SHP77 (cell line): Measurements from ENCODE around the gene COG1.

Experiments
- DNase-seq, 2 experiments: peaks; one replicate each; lab custom pipeline; 2025; lab: John Stamatoyannopoulos, UW

The COG1 gene

GRCh38 chr17:73227379-73227778, 34.5 kb downstream of the COG1 start:
- DNase-seq: no peak

- DNase-seq: no peak
Observed at GRCh38 chr17:73227944-73228343, 35.1 kb downstream of the COG1 start.

DNA sequence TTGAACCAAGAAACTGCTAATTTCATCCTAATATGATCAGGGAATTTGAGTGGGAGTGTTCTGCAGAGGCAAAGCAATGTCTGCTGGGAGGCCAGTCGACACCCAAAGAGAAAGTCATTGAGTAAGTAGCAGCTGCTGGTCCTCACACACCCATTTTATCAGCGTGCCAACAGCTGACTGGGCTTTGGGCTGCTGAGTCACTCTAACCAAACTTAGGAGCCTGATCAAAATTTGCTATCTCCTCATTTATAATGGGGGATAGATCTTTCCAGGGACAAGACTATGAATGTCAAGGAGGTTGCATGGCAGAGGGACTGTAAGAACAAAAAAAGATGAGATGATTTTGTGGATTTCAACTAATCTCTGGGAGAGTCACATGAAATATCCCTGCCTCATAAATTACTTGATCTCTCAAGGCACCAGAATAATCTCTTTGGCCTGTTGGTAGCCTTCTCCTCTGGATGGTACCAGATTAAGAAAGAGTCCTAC, 35.9 kb downstream of the COG1 start:
- DNase-seq: peak; percentile 82 to 88

GRCh38 chr17:73230088-73230487, 37.2 kb downstream of the COG1 start:
- no peak for DNase-seq

DNA sequence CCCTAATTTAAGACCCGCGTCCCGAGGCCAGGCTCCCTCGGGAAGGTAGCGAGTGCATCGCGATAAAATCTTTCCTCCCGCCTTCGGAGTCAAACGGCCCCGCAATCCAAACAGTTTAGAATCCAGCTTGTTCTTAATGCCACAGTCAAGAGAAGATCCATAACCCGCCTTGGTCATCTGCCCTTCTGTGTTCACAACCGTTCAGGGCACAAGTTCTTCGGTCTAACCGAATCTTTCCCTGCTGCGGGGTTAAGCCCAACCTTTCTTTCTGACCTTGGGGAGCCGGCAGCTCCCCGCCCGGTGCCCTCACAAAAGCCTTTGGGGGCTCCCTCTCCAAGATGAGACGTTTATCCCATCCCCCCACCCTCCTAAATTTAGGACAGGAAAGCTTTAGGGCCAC, 38.5 kb downstream of the COG1 start:
- peak; percentile 18 to 34 for DNase-seq

DNA sequence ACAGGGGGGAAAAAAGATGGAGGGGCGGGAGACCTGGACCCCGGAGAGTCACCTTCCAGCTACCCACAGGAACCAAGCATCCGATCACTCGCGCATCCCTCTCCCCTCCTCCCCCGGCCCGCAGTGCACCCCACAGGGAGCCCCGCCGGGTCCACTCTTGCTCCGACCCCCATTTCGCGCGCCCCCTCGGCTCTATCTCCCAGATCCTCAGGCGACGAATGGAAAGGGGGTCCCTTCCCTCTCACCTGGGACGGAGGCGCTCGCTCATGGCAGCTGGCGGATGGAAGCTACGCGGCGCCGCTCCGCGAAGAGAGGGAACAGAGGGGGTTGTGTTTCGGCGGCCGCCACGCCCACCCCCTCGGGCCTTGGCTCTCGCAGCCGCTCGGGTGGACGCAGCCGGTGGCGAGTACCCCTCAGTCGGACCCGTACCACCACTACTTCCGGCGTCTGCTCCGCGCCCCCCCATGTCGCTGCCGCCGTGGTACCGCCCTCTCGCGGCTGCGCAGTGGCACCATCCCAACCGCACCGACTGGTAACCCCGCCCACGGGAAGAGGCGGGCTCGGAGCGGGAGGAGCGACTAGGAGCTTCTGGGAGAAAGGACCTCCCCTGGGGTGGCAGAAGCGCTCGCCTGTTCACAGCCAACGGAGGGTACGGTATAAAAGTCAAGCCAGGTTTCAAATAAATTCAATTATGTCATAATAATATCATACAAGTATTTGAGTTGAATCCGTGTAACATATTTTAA, 39.2 kb downstream of the COG1 start:
- peak; percentile 96 for DNase-seq

DNA sequence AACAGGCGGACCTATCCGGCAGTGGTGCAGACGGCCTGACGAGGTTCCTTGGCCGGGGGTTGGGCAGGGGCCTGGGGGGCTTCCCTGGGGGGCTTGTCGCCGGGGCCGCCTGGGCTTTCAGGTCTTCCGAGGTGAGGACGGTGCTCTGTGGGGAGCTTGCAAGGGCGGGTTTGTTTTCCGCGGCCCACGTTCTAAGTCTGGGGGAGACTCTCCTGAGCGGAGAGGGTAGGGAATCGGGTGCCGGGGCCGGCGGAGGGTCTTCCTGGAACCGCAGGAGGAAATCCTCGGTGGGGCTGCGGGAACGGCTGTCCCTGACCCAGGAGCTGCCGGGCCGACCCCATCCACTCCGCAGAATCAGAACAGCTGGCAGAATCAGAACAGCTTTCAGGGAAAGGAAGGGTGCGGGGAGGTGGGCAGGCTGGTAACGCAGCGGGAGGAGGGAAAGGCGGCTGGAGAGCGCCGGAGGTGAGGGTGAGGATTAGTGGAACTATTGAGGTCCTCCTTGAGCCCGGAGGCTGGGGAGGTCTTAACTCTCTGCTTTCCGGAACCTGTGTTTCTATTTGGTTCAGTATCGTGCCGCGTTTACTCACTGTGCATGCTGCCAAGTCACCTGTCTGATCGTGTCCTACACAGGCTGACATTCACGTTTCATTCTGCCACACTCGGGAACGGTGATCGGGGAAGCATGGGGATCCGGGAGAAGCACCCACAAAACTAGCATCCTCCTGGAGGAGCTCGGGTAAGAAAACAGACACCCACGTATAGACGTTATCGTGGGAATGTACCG, 39.9 kb downstream of the COG1 start:
- no peak for DNase-seq

- no peak for DNase-seq
Observed at GRCh38 chr17:73234736-73235135, 41.9 kb downstream of the COG1 start.

DNA sequence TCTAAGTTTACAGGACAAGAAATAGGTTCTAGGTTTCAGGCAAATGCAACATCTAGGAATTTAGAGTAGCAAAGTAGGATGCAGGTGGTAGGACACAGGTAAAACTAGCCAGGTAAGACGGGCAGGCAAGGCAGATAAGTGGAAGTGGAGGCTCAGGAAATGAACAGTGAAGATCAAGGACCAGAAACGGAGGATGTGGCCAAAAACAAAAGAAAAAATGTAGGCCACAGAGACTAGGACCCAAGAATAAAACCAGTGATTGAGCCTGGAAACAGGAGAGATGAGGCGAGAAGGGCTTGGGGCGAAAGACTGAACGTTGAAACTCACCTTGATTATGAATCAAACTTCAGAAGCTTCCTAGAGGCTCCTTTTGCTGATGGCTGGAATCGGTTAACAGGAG, 44.9 kb downstream of the COG1 start:
- DNase-seq: no peak

GRCh38 chr17:73240561-73240960, 47.7 kb downstream of the COG1 start:
- DNase-seq: no peak

DNA sequence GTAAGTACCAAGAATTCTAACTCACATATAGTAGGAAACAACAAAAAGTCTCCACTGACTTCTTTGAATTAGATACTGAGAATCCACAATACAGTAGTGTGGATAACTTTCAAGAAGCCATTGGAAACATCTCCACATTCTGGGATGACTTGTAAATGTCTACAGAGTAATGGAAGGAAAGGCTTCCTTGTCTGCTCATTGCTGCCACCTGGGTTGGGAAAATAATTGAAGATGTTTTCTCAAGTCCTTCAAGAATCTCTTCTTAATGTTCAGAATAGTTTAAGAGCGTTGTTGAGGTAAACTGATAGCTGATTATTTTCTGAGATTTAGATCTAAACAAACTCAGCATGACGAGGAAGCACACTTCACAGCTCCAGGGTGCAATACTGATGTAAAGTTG, 54.9 kb downstream of the COG1 start:
- DNase-seq: no peak

DNA sequence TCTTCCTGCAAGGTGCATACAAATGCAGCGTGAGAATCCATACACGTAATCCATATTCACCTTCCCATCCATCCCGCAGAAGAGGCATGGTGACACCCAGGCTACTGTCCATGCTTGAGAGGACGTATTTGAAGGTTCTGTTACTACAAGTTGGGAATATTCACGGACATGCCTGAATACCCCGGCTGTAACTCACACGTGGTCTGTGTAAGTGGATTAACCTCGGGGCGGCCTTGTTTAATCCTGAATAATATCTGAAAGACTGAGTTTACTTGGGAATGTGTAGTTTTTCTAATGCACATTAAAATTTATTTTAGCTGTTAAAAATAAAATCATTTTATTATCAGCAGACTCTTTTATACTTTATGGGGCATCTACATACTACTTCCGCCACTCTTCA, 55.7 kb downstream of the COG1 start:
- no peak for DNase-seq

GRCh38 chr17:73249700-73250099, 56.8 kb downstream of the COG1 start:
- DNase-seq: no peak

DNA sequence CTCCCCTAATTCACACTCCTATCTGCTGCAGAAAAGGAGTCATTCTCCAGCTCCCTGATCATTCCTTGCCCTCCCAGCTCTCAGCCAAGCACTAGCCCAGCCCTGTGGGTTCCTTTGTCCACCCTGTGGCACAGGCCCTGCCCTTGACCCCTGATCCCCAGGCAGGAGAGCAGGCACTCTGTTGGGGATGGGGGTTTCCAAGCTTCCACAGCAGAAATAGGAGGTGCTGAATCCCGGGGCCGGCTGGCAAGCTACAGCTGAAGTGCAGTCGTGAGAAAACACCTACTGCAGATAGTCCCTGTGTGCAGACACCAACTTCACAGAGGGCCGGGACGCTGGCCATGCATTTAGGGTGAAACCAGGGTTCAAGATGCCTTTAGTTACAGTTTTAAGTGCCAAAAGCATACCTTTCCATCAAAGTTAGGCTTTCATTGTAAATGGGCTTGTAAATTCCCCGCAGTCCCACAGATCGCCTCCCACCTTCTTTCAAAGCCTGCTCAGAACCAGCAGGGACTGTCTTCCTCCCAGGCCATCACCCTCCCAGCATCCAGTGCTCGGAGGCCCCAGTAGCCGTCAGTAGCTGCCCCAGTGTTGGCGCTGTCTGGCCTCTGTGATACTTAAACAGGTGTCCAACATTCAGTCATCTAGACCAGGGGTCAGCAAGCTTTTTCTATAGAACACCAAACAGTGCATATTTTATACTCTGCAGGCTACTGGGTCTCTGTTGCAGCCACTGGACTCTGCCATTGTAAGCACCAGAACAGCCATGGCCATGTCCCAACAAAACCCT, 58.2 kb downstream of the COG1 start:
- DNase-seq: no peak

DNA sequence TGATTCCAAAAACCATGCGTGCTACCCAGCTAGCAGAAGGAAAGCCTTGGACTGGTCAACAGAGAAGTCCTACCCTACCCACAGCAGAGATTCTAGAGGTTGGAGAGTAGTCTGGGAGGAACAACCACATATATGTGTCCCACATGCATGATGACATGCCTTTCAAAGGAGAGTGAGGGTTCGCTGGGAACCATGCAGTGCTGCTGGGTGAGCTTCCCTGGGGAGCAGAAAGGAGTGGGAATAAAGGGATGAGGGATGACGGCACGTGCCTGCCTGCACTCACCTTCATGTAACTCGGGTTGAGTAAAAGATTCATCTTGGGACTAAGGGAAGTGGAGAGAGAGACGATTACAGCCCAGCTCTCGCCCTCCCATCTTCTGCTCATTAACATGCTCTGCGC, 59.0 kb downstream of the COG1 start:
- no peak for DNase-seq

- DNase-seq: peak; percentile 39 to 42
Observed at GRCh38 chr17:73255671-73256181, 62.9 kb downstream of the COG1 start.

GRCh38 chr17:73256220-73256619, 63.4 kb downstream of the COG1 start:
- no peak for DNase-seq

DNA sequence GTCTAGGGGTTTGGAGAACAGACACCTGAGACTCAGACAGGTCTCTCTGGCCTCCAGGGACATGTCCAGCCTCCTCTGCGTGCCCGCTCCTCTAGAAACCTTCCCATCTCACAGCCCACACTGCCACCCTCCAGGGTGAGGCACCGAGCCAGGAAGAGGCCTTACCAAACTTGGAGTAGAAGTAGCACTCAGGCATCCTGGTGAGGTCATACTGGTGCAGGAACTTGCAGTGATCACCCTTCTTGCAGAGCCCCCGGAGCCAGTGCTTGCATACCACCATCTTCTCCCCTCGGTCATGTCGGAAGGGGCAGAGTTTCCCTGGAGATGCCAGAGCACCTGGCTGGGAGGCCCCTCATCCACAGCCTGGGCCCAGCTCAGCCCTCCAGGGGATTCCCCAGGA, 64.7 kb downstream of the COG1 start:
- no peak for DNase-seq
